NK-92 (cell line): ENCODE results near the gene BRD8.

Source experiments
- DNase-seq: peaks from one replicate; lab custom pipeline; 2025; ENCODE audit not compliant: unreplicated experiment; lab: John Stamatoyannopoulos, UW

The BRD8 gene

DNA sequence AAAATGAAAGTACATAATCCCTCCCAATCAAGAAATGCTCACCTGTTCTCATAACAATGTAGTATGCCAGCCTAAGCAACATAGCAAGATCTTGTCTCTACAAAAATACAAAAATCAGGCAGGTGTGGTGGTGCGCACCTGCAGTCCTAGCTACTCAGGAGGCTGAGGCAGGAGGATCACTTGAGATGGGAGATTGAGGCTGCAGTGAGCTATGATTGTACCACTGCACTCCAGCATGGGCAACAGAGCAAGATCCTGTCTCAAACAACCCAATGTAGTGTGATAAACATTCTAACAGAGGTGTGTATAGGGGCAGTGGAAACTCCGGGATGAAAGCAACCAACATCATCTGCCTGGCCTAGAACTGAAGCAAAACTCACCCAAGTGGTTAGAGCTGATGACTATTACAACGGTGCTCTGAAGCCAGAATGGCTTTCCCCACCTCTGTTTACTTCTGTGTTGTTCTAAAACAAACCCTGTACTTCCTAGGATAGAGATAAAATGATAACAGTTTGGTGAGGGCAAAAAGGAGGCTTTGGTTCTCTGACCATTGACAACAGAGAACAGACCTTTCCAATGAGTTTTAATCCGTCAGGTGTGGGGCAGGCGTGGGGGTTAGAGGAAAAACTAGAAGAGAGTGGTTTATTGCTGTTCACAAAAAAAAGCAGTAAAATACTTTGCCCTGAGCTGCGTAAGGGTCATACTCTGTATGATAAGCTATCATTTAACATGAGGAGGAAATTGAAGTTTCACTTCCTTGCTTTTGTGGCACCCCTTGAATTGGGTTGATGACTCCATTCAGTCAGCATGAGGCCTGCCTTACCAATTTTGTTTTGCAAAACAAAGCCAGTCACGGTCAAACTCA is 75.7 kb downstream of the BRD8 start:
- no peak for DNase-seq

DNA sequence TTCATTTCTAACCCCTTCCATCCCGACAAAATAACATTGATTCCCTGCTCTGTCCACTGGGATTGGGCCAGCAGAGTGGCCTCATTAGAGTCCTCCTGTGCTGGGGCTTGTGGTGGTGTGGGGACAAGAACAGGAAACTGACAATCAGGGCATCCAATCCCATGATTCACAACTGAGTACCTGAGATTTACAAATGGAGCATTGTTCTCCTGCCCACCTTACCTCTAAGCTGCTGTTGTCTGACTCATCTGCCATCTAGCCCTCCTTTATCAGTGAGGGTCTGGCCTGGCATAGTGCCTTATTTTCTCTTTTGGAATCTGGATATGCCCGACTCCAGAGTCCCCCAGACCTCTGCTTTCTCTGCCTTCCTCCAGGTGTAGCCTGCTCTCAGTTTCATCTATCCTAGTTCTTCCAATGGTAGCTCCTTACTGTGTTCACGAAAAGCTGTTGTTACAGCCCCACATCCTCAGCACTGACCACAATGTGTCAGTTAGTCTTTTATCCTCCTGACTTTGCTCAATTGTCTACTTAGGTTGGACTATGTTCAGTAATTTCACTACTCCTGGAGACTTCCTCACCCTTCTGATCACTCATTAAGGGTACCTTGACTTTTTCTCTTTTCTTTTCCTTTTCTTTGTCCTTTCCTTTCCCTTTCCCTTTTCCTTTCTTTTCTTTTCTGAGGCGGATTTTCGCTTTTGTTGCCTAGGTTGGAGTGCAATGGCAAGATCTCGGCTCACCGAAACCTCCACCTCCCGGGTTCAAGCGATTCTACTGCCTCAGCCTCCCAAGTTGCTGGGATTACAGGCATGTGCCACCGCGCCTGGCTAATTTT is 81.2 kb downstream of the BRD8 start:
- no peak for DNase-seq

DNA sequence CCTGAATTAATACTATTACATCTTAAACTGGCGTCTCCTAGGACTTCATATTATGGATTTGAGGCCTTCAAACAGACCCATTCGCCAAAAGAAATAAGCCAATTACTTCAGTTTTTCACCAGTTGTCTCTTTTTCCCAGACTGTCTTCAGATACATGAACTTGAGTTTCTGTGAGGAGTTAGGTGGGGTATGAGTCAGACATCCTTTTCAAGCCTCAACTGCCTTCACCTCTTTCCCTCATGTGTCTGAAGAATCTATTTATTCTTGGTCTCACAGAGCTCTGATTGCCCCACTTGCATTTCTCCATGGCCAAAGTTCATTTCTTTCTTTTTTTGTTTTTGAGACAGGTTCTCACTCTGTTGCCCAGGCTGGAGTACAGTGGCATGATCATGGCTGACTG is 82.1 kb downstream of the BRD8 start:
- DNase-seq, result no peak

DNA sequence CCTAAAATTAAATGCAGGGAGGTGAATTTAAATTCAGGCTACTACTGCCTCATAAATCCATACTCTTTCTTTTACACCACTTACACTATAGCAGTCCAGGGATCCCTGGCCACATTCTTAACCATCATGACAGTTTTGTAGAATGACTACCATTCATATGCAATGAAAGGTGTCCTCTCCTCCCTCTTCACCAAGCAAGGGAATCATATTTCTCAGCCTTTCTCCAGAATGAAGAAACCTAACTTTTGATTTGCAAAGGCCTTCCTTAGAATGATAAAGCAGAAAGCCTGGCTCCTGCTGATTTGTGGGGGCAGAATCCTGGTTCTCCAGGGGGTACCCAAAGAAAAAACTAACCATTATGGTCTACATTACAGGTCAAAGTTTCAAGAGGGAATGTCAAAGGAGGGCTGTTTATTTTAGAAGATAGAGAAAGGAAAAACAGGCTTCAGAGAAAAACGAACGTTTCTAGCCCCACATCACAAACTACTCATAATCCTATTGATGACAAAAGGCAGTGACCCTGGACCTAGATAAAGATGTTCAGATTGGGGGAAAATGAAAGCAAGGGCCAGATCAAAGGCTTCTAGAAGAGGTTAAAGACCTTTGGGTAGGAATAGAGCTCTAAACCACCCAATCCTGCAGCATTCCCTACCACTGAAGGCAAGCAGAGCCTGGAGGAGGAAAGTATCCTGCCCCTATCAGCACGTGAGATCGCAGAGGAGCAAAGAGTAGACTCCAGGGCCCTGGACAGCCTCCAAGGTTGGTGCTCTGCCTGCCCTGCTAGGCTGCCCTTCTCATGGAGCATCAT is 83.1 kb downstream of the BRD8 start:
- no peak for DNase-seq

DNA sequence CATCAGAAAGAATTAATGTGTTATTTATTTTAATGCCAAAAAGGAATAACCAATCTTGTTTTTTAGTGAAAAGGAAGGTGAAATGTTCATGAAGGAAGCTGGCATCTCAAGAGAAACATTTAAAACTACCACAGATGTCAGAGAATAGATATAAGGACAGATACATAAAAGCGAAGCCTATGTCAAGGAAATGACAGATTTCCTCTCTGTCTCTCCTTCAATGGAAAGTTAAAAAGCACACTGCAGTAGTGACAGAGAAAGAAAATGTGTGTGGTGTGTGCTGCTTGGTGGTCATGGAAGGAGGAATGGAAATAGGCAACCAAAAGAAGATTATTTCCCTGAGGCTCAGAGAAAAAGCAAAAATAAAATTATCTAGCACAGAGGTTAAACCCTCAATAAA is 85.4 kb downstream of the BRD8 start:
- DNase-seq, result no peak

DNA sequence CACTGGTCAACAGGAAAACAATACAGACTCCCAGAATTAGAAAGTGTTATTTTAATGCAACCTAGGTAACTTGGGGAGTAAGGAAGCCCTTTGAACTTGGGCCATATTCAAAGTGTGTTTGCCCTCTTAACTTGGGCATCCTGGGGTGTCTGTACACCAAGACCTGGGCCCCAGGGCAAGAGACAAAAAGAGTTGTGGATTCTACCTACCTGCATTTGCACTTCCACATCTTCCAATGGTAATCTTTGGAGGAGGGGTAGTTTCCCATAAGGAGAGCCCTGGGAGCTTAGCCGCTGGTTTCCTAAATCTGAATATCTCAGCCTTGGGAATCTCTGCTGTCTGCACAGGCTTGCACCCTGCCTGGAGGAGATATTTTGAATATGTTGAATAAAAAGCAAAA is 86.1 kb downstream of the BRD8 start:
- no peak for DNase-seq

DNA sequence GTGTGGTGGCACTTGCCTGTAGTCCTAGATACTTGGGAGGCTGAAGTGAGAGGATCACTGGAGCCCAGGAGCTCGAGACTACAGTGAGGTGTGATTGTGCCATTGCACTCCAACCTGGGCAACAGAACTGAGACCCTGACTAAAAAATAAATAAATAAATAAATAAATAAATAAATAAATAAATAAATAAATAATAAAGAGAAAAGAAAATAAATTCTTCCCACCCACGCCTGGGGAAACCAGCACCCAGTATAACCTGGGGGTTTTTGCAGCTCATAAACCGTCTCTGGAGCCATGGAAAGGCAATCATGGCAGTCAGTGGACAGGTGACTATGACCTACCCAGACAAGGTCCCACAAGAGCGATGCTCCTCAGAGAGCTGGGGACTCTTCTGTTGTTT is 86.7 kb downstream of the BRD8 start:
- no peak for DNase-seq
